HCT116 (cell line): Measurements from ENCODE around the gene ABCA6. TPM values are rescaled to one million over a fixed set of nuclear protein-coding genes. Genes with fewer than 3 reads are reported as not detected.

ENCODE experiments used
- ATAC-seq: fragments of 200-7000 bp; cut with Tn5 transposase; 2 replicates; pipeline ENCODE4 v1.9.1; 2020; ENCODE audit warnings: mild to moderate bottlenecking, moderate library complexity
- BruUV-seq: library from RNA; stranded (reverse); fragments of 400-500 nt; replicated peaks from 2 replicates; lab custom pipeline; 2021; lab: Mats Ljungman, UMichigan
- CTCF ChIA-PET: fragments of 300-600 bp; sonication (Branson Sonifier 250); formaldehyde crosslinking; loops from one replicate; lab custom pipeline; 2021; ENCODE audit warnings: antibody characterized with exemption; lab: Charles Lee
- POLR2A ChIA-PET: fragments of 300-600, 350-600 bp; sonication (Branson Sonifier 250); formaldehyde crosslinking; loops from one replicate; lab custom pipeline; 2021; ENCODE audit warnings: antibody characterized with exemption; lab: Charles Lee
- RAD21 ChIA-PET, 2 experiments: fragments of 300-600 bp; sonication (Branson Sonifier 250); formaldehyde crosslinking; loops; one replicate each; lab custom pipeline; 2023; ENCODE audit warnings: low total read pairs in 2 of 2; ENCODE audit not compliant: uncharacterized antibody in 2 of 2, unreplicated experiment in 2 of 2, low non-redundant PET in 1 of 2; lab: Charles Lee
- DNase-seq: peaks from one replicate; pipeline ENCODE4 v3.0.0-alpha.2; 2010; ENCODE audit warnings: low read depth, low spot score
- H2AFZ ChIP-seq: fragments of 200-600 bp; shearing (Covaris generic), sonication (generic); 2 replicates; pipeline ENCODE4 v1.6.1; 2017; ENCODE audit warnings: low read depth, mixed run types, mixed read lengths, antibody characterized with exemption, low read length; ENCODE audit not compliant: poor library complexity, severe bottlenecking
- H3K27ac ChIP-seq: 2 replicates; pipeline ENCODE4 v1.5.1; 2012; ENCODE audit warnings: low read depth, low read length
- H3K27me3 ChIP-seq: fragments of 200-600 bp; sonication (generic); 2 replicates; pipeline ENCODE4 v1.6.1; 2016; ENCODE audit warnings: mixed run types, low read length, mixed read lengths; ENCODE audit not compliant: insufficient read depth
- H3K36me3 ChIP-seq, 2 experiments: fragments of 200-500 bp in 1 of 2; fragments of 200-600 bp in 1 of 2; sonication (Bioruptor generic) in 1 of 2; sonication (generic) in 1 of 2; 2 replicates each; pipeline versions ENCODE4 v1.5.1 to v1.6.1; 2014 to 2016; ENCODE audit warnings: low read length in 2 of 2, inconsistent platforms in 1 of 2, mixed read lengths in 1 of 2, mixed run types in 1 of 2; ENCODE audit not compliant: insufficient read depth in 2 of 2, control insufficient read depth in 1 of 2
- H3K4me1 ChIP-seq, 2 experiments: fragments of 200-600 bp in 1 of 2; sonication (generic) in 1 of 2; 2 replicates each; pipeline versions ENCODE4 v1.5.1 to v1.6.1; 2012 to 2017; ENCODE audit warnings: low read length in 2 of 2, inconsistent platforms in 1 of 2, mild to moderate bottlenecking in 1 of 2, mixed read lengths in 1 of 2, mixed run types in 1 of 2, moderate library complexity in 1 of 2; ENCODE audit not compliant: insufficient read depth in 2 of 2, control insufficient read depth in 1 of 2
- H3K4me2 ChIP-seq: fragments of 200-600 bp; sonication (generic); 2 replicates; pipeline ENCODE4 v1.6.1; 2017; ENCODE audit warnings: mixed run types, low read length, mixed read lengths
- H3K4me3 ChIP-seq, 2 experiments: fragments of 200-600 bp in 1 of 2; sonication (generic) in 1 of 2; replicated peaks in 1 of 2; 2 replicates each; pipeline ENCODE4 v1.5.1; 2011 to 2016; ENCODE audit warnings: low read length in 2 of 2, control low read depth in 1 of 2, low read depth in 1 of 2, mild to moderate bottlenecking in 1 of 2, mixed read lengths in 1 of 2, mixed run types in 1 of 2
- H3K79me2 ChIP-seq: fragments of 200-600 bp; sonication (generic); 2 replicates; pipeline ENCODE4 v1.6.1; 2017; ENCODE audit warnings: mild to moderate bottlenecking, mixed run types, low read length, moderate library complexity, mixed read lengths; ENCODE audit not compliant: insufficient read depth
- H3K9ac ChIP-seq: fragments of 200-600 bp; sonication (generic); 2 replicates; pipeline ENCODE4 v1.6.1; 2016; ENCODE audit warnings: low read length, mixed read lengths
- H3K9me2 ChIP-seq: fragments of 200-600 bp; sonication (generic), shearing (Covaris generic); 2 replicates; pipeline ENCODE4 v1.6.1; 2017; ENCODE audit warnings: mixed run types, mild to moderate bottlenecking, moderate library complexity; ENCODE audit not compliant: insufficient read depth
- H3K9me3 ChIP-seq, 2 experiments: fragments of 200-500 bp in 1 of 2; fragments of 200-600 bp in 1 of 2; sonication (Bioruptor generic) in 1 of 2; sonication (generic) in 1 of 2; 2 replicates each; pipeline ENCODE4 v1.6.1; 2014 to 2017; ENCODE audit warnings: low read length in 2 of 2, mixed read lengths in 2 of 2, inconsistent platforms in 1 of 2, low read depth in 1 of 2, mild to moderate bottlenecking in 1 of 2, mixed run types in 1 of 2, moderate library complexity in 1 of 2; ENCODE audit not compliant: control insufficient read depth in 1 of 2, insufficient read depth in 1 of 2
- H4K20me1 ChIP-seq: fragments of 200-600 bp; sonication (generic), shearing (Covaris generic); 2 replicates; pipeline ENCODE4 v1.6.1; 2017; ENCODE audit warnings: mixed run types, mild to moderate bottlenecking, moderate library complexity; ENCODE audit not compliant: insufficient read depth
- ATF3 ChIP-seq: IDR thresholded peaks from 2 replicates; pipeline ENCODE4 v1.6.1; 2012
- EGR1 ChIP-seq: IDR thresholded peaks from 2 replicates; pipeline ENCODE4 v1.6.1; 2012; ENCODE audit warnings: low read depth
- EZH2 ChIP-seq: fragments of 200-600 bp; sonication (generic); IDR thresholded peaks from 2 replicates; pipeline ENCODE4 v1.6.1; 2017; ENCODE audit warnings: antibody characterized with exemption, mixed run types
- EZH2phosphoT487 ChIP-seq: fragments of 200-600 bp; IDR thresholded peaks from 2 replicates; pipeline ENCODE4 v1.6.1; 2018; ENCODE audit warnings: antibody characterized with exemption, borderline replicate concordance
- JUND ChIP-seq: IDR thresholded peaks from 2 replicates; pipeline ENCODE4 v1.6.1; 2012
- POLR2AphosphoS5 ChIP-seq: IDR thresholded peaks from 2 replicates; pipeline ENCODE4 v1.6.1; 2011; ENCODE audit warnings: mild to moderate bottlenecking, low read depth, low read length, moderate library complexity
- SRF ChIP-seq: IDR thresholded peaks from 2 replicates; pipeline ENCODE4 v1.6.1; 2012; ENCODE audit warnings: low read depth
- TCF7L2 ChIP-seq: IDR thresholded peaks from 2 replicates; pipeline ENCODE4 v1.7.0; 2011; ENCODE audit warnings: borderline replicate concordance, inconsistent platforms; ENCODE audit not compliant: insufficient read depth, insufficient read length; ENCODE audit errors: extremely low read depth
- YY1 ChIP-seq: IDR thresholded peaks from 2 replicates; pipeline ENCODE4 v1.6.1; 2011; ENCODE audit warnings: low read length, low read depth, moderate library complexity, mild to moderate bottlenecking; ENCODE audit not compliant: insufficient replicate concordance; ENCODE audit errors: extremely low read depth
- ZNF274 ChIP-seq: fragments of 200-500 bp; sonication (Bioruptor generic); IDR thresholded peaks from 2 replicates; pipeline ENCODE4 v1.6.1; 2014; ENCODE audit warnings: mild to moderate bottlenecking, low read depth, low read length, inconsistent platforms
- intact Hi-C: fragments of 100-400 bp; cut with micrococcal nuclease; formaldehyde crosslinking; loops from 2 replicates; pipeline ENCODE4 v1.10.0; 2022
- total RNA-seq: library from RNA; stranded (reverse); gene quantifications from one replicate; pipeline ENCODE4 v1.2.1, GENCODE V29; 2021; ENCODE audit not compliant: unreplicated experiment
- TF ChIP-seq, protein P1 (sequence below), 3 experiments: fragments of 200-600 bp in 1 of 3; sonication (generic) in 1 of 3; IDR thresholded peaks in 2 of 3; conservative IDR thresholded peaks in 1 of 3; 2 replicates each; pipeline ENCODE4 v1.5.1; 2012 to 2017; ENCODE audit warnings: low read depth in 2 of 3, low read length in 2 of 3, antibody characterized with exemption in 1 of 3, borderline replicate concordance in 1 of 3, control low read depth in 1 of 3, mild to moderate bottlenecking in 1 of 3, mixed read lengths in 1 of 3, mixed run types in 1 of 3, moderate library complexity in 1 of 3; ENCODE audit not compliant: insufficient read depth in 1 of 3

The ABCA6 gene
- total RNA-seq, 1 experiment from 2014 or later: 0.44 TPM

GRCh38 chr17:69044371-69044770 is 97.3 kb downstream of the ABCA6 start:
- H3K4me1 ChIP-seq: peaks cover 7 to 16% of the 10 kb centered on the region in 2 experiments; a peak in 2 of 4 replicates
- H3K9me2 ChIP-seq: no peaks in the 10 kb centered on the region
- no peaks in the 10 kb centered on the region for H3K27me3 ChIP-seq
- H3K9ac ChIP-seq: no peak overlapping the region
- TF ChIP-seq TCF7L2: no peak
- no peak for TF ChIP-seq EZH2phosphoT487
- no peak for TF ChIP-seq SRF
- TF ChIP-seq ATF3: no peak
- TF ChIP-seq EGR1: no peak
- TF ChIP-seq POLR2AphosphoS5: no peak
- TF ChIP-seq EZH2: no peak
- TF ChIP-seq, protein P1, sequence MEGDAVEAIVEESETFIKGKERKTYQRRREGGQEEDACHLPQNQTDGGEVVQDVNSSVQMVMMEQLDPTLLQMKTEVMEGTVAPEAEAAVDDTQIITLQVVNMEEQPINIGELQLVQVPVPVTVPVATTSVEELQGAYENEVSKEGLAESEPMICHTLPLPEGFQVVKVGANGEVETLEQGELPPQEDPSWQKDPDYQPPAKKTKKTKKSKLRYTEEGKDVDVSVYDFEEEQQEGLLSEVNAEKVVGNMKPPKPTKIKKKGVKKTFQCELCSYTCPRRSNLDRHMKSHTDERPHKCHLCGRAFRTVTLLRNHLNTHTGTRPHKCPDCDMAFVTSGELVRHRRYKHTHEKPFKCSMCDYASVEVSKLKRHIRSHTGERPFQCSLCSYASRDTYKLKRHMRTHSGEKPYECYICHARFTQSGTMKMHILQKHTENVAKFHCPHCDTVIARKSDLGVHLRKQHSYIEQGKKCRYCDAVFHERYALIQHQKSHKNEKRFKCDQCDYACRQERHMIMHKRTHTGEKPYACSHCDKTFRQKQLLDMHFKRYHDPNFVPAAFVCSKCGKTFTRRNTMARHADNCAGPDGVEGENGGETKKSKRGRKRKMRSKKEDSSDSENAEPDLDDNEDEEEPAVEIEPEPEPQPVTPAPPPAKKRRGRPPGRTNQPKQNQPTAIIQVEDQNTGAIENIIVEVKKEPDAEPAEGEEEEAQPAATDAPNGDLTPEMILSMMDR (IDR thresholded peaks at IDR 0.05 in 2 of 3, conservative IDR thresholded peaks at IDR 0.05 in 1 of 3; ENCODE audit: borderline replicate concordance in 1 of 3, insufficient read depth in 1 of 3, low read depth in 2 of 3, low read length in 2 of 3): no peak
- no peak for TF ChIP-seq YY1
- no peak for TF ChIP-seq JUND
- no peak for TF ChIP-seq ZNF274
- no peak for ATAC-seq
- BruUV-seq: no TSS peak
- H3K79me2 ChIP-seq: no peaks in the 10 kb centered on the region
- H4K20me1 ChIP-seq: no peaks in the 10 kb centered on the region
- ChIA-PET POLR2A (no interaction called here), RAD21 (no interaction called here), CTCF (no interaction called here)
- H2AFZ ChIP-seq: no peak overlapping the region
- no peaks in the 10 kb centered on the region for H3K9me3 ChIP-seq
- H3K4me3 ChIP-seq: no peak overlapping the region
- H3K4me2 ChIP-seq: no peak overlapping the region
- no peak overlapping the region for H3K27ac ChIP-seq
- no peaks in the 10 kb centered on the region for H3K36me3 ChIP-seq
- intact Hi-C loops: no loop called here
- no peak for DNase-seq
